ENCODE data around the gene FNDC3B.
A peak's percentile ranks its signal among the peaks of the same experiment; 100 is the strongest.

Gene FNDC3B

DNA sequence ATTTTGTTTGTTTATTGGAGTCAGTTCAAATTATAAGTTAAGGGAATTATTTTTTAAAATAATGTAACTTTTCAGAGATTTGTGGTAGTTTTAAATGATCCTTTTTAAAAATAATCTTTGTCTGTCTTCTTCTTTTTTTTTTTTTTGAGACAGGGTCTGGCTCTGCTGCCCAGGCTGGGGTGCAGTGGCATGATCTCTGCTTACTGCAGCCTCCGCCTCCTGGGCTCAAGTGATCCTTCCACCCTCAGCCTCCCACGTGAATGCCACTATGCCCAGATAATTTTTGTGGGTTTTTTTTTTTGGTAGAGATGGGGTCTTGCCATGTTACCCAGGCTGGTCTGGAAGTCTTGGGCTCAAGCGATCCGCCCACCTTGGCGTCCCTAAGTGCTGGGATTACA, 12.6 kb downstream of the FNDC3B start:
- peaks cover 13 to 30% (median 25%) of the 10 kb centered on the region in 5 donors for H3K36me3 ChIP-seq (ENCODE audit: control insufficient read depth in 5 of 5, insufficient read depth in 5 of 5, low read length in 5 of 5)
- no peaks in the 10 kb centered on the region for H3K27me3 ChIP-seq (ENCODE audit: control insufficient read depth in 5 of 5, insufficient read depth in 4 of 5, low read length in 5 of 5)
- H3K4me3 ChIP-seq (ENCODE audit: low read depth in 1 of 5, low read length in 5 of 5) = no peak overlapping the region
- H3K4me1 ChIP-seq (ENCODE audit: control insufficient read depth in 5 of 5, insufficient read depth in 5 of 5, low read length in 5 of 5) = peaks cover 2 to 40% (median 29%) of the 10 kb centered on the region in 5 donors
- H3K27ac ChIP-seq (ENCODE audit: low read depth, low read length) = peak overlapping the region; percentile 15
- H3K9me3 ChIP-seq (ENCODE audit: control insufficient read depth in 5 of 5, low read length in 5 of 5) = no peaks in the 10 kb centered on the region
- no peak overlapping the region for H3K9ac ChIP-seq (ENCODE audit: low read length in 5 of 5)

DNA sequence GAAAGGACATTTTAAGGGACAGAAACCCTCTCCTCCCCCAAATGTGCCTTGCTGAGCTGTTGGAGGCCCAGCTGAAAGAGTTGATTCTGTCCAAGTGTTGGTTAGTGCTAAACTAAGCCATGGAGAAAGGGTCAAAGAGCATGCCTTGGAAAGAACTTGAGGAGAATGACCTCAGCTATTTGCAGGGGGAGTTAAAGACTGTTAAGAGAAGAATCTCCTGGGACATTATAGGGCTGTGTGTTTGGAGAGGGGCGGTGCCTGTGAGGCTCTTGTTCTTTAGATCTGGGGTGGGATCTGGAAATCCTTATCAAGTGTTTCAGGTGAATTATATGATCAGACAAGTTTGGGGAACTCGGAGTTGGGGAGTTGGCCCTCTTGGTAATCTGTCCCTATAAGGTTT, 13.0 kb downstream of the FNDC3B start:
- Histone ChIP-seq H3K27ac (ENCODE audit: low read depth, low read length) (peak overlapping the region; percentile 15), H3K9ac (ENCODE audit: low read length in 5 of 5) (no peak overlapping the region), H3K27me3 (ENCODE audit: control insufficient read depth in 5 of 5, insufficient read depth in 4 of 5, low read length in 5 of 5) (no peaks in the 10 kb centered on the region), H3K4me3 (ENCODE audit: low read depth in 1 of 5, low read length in 5 of 5) (no peak overlapping the region), H3K4me1 (ENCODE audit: control insufficient read depth in 5 of 5, insufficient read depth in 5 of 5, low read length in 5 of 5) (peaks cover 2 to 40% (median 33%) of the 10 kb centered on the region in 5 donors), H3K36me3 (ENCODE audit: control insufficient read depth in 5 of 5, insufficient read depth in 5 of 5, low read length in 5 of 5) (peaks cover 13 to 30% (median 26%) of the 10 kb centered on the region in 5 donors), H3K9me3 (ENCODE audit: control insufficient read depth in 5 of 5, low read length in 5 of 5) (no peaks in the 10 kb centered on the region)

DNA sequence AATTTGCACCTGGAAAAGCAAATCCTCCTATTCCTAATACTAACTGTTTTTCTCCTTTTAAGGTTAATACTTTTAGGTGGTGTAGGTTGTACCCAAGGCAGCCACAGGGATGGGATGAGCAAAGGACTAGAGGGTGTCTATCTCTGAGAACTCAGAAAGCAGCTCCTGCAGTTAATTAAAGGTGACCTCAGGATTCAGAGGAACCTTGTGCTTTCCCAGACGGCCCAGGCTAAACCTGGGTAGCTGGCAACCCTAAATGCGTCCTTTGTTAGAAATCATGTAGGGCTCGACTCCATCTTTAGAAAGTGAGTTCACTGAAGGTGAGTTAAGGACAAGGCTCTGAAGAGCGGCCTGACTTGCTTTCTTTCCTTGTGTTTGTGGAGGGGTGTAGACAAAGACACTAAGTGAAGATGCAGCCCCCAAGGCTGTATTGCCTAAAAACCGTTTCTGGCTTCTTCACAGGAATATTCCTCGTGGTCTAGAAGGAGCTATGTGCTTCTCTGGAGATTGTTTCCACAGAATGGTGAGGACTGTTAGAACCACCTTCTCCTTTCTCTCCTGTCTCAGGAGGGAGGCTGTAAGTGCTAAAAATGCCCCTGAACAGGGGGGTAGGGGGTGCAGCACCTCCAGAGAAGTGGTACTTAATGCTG, 14.9 kb downstream of the FNDC3B start:
- Histone ChIP-seq H3K4me1 (ENCODE audit: control insufficient read depth in 5 of 5, insufficient read depth in 5 of 5, low read length in 5 of 5) (peaks cover 2 to 41% (median 40%) of the 10 kb centered on the region in 5 donors), H3K9me3 (ENCODE audit: control insufficient read depth in 5 of 5, low read length in 5 of 5) (no peaks in the 10 kb centered on the region), H3K4me3 (ENCODE audit: low read depth in 1 of 5, low read length in 5 of 5) (no peak overlapping the region), H3K9ac (ENCODE audit: low read length in 5 of 5) (no peak overlapping the region), H3K36me3 (ENCODE audit: control insufficient read depth in 5 of 5, insufficient read depth in 5 of 5, low read length in 5 of 5) (peaks cover 13 to 30% (median 26%) of the 10 kb centered on the region in 5 donors), H3K27ac (ENCODE audit: low read depth, low read length) (peak overlapping the region; percentile 13), H3K27me3 (ENCODE audit: control insufficient read depth in 5 of 5, insufficient read depth in 4 of 5, low read length in 5 of 5) (no peaks in the 10 kb centered on the region)

DNA sequence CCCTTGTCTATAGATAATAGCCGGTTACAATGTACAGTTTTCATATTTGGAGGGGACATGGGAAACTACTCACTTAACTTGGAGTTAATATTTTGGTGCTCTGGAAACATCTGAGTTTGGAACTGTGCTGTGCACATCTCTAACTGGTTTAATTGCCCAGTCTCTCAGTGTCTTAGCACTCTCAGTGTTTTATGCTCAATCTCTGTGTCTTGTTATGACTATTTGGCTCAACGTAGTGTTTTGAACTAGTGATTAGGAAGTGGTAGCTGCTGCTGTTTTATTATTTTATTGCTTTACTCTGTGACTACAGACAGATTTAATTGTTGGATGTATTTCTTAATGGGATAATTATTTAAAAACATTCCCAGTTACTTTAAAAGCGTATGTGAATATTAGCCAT, 17.0 kb downstream of the FNDC3B start:
- Histone ChIP-seq H3K27me3 (ENCODE audit: control insufficient read depth in 5 of 5, insufficient read depth in 4 of 5, low read length in 5 of 5) (no peaks in the 10 kb centered on the region), H3K9ac (ENCODE audit: low read length in 5 of 5) (peak overlapping the region in 1 of 5 donors; percentile 40), H3K4me3 (ENCODE audit: low read depth in 1 of 5, low read length in 5 of 5) (no peak overlapping the region), H3K36me3 (ENCODE audit: control insufficient read depth in 5 of 5, insufficient read depth in 5 of 5, low read length in 5 of 5) (peaks cover 8 to 20% (median 15%) of the 10 kb centered on the region in 5 donors), H3K4me1 (ENCODE audit: control insufficient read depth in 5 of 5, insufficient read depth in 5 of 5, low read length in 5 of 5) (peaks cover 2 to 45% (median 45%) of the 10 kb centered on the region in 5 donors), H3K9me3 (ENCODE audit: control insufficient read depth in 5 of 5, low read length in 5 of 5) (no peaks in the 10 kb centered on the region), H3K27ac (ENCODE audit: low read depth, low read length) (peak overlapping the region; percentile 66)

DNA sequence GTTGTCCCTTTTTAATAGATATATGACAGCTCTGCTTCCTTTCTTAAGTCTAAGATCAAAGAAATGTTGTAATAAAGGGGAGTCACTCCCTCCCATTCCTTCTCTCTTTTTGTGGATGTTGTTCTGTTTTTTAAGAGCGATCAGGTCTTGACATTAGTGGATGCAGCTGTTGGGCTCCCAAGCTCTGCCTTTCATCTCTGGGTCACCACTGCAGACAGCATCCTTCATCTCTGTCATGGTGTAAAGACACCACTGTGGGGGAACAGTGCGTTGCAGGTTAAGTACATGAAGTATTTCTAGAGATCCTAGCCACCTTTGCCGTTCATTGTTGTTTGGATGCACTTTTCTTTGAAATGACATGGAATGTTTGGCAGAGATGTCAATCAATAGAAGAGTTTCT, 17.7 kb downstream of the FNDC3B start:
- no peaks in the 10 kb centered on the region for H3K9me3 ChIP-seq (ENCODE audit: control insufficient read depth in 5 of 5, low read length in 5 of 5)
- no peak overlapping the region for H3K9ac ChIP-seq (ENCODE audit: low read length in 5 of 5)
- H3K27me3 ChIP-seq (ENCODE audit: control insufficient read depth in 5 of 5, insufficient read depth in 4 of 5, low read length in 5 of 5) = no peaks in the 10 kb centered on the region
- no peak overlapping the region for H3K4me3 ChIP-seq (ENCODE audit: low read depth in 1 of 5, low read length in 5 of 5)
- peaks cover 2 to 51% (median 51%) of the 10 kb centered on the region in 5 donors for H3K4me1 ChIP-seq (ENCODE audit: control insufficient read depth in 5 of 5, insufficient read depth in 5 of 5, low read length in 5 of 5)
- H3K36me3 ChIP-seq (ENCODE audit: control insufficient read depth in 5 of 5, insufficient read depth in 5 of 5, low read length in 5 of 5) = peaks cover 8 to 16% (median 14%) of the 10 kb centered on the region in 5 donors
- peak overlapping the region; percentile 66 for H3K27ac ChIP-seq (ENCODE audit: low read depth, low read length)

DNA sequence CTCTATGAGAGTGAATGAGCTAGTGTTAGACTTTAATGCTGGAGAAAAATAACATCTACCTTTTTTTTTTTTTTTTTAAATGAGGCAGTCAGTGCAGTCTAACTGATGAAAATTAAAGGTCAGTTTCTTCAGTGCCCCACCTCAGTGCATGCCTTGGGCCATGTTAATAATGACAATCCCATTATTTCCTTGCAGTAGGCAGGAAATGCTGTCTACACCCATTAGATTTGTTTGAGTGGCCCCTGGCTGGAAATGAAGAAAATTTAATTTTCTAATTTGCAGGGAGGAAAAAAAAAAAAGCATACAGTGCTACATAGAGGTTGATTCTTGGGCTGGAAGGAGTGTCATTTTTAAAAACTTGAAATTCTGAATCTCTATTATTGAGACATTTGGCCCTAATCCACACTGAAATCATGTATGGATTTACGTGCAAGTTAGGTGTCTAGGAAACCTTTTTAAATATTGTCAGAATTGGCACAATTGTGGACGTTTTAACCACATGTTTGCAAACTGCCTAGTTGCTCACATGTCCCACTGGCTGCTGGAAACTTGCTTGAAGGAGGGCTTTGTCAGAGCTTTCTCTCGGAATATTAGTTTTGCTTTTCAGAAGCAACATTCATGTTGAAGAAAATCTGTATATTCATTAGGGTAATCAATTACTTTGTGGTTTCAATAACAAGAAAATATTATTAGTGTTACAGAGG, 18.4 kb downstream of the FNDC3B start:
- Histone ChIP-seq H3K9ac (ENCODE audit: low read length in 5 of 5) (no peak overlapping the region), H3K4me1 (ENCODE audit: control insufficient read depth in 5 of 5, insufficient read depth in 5 of 5, low read length in 5 of 5) (peaks cover 2 to 52% (median 51%) of the 10 kb centered on the region in 5 donors), H3K36me3 (ENCODE audit: control insufficient read depth in 5 of 5, insufficient read depth in 5 of 5, low read length in 5 of 5) (peaks cover 6 to 15% (median 8%) of the 10 kb centered on the region in 5 donors), H3K27me3 (ENCODE audit: control insufficient read depth in 5 of 5, insufficient read depth in 4 of 5, low read length in 5 of 5) (no peaks in the 10 kb centered on the region), H3K4me3 (ENCODE audit: low read depth in 1 of 5, low read length in 5 of 5) (no peak overlapping the region), H3K27ac (ENCODE audit: low read depth, low read length) (peak overlapping the region; percentile 37), H3K9me3 (ENCODE audit: control insufficient read depth in 5 of 5, low read length in 5 of 5) (no peaks in the 10 kb centered on the region)

DNA sequence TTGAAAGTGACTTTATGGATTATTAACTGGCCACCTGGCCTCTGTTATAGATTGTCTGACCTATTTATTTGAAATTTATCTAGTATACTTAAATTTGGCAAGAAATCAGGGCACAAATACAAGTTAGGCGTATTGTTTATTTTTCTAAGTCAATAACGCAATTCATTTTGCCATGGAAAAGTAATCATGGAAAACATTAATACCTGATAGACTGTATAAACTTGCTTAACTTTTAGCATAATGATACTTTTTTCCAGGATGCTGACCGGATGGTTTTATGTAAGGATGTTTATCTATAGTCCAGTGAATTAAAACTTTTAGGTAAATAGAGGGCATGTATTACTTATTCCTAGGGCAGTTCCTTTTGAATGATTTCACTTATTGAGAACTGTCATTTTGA, 20.2 kb downstream of the FNDC3B start:
- H3K4me3 ChIP-seq (ENCODE audit: low read depth in 1 of 5, low read length in 5 of 5) = no peak overlapping the region
- no peaks in the 10 kb centered on the region for H3K27me3 ChIP-seq (ENCODE audit: control insufficient read depth in 5 of 5, insufficient read depth in 4 of 5, low read length in 5 of 5)
- peaks cover under 1 to 14% (median 3%) of the 10 kb centered on the region in 5 donors for H3K36me3 ChIP-seq (ENCODE audit: control insufficient read depth in 5 of 5, insufficient read depth in 5 of 5, low read length in 5 of 5)
- H3K9me3 ChIP-seq (ENCODE audit: control insufficient read depth in 5 of 5, low read length in 5 of 5) = no peaks in the 10 kb centered on the region
- H3K9ac ChIP-seq (ENCODE audit: low read length in 5 of 5) = no peak overlapping the region
- no peak overlapping the region for H3K27ac ChIP-seq (ENCODE audit: low read depth, low read length)
- H3K4me1 ChIP-seq (ENCODE audit: control insufficient read depth in 5 of 5, insufficient read depth in 5 of 5, low read length in 5 of 5) = peaks cover 2 to 56% (median 51%) of the 10 kb centered on the region in 5 donors

DNA sequence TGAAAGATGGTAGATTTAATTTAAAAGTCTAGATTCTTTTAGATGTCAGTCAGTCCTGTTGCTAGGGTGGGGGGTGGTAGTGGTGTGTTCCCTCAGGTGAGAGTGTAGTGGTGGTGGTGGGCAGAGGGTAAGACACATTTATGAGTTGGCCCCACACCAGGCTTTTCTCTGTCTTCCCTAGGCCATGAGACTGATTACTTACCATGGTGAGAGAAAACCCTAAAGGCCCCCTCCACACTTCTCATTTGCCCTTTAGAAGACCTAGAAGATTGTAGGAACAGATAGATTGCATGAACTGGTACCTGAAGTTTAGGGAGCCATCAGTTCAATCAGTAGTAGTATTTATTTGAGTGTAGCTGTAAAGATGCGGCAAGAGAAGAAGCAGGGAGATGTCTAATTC, 20.9 kb downstream of the FNDC3B start:
- Histone ChIP-seq H3K27me3 (ENCODE audit: control insufficient read depth in 5 of 5, insufficient read depth in 4 of 5, low read length in 5 of 5) (no peaks in the 10 kb centered on the region), H3K4me1 (ENCODE audit: control insufficient read depth in 5 of 5, insufficient read depth in 5 of 5, low read length in 5 of 5) (peaks cover 2 to 56% (median 46%) of the 10 kb centered on the region in 5 donors), H3K9me3 (ENCODE audit: control insufficient read depth in 5 of 5, low read length in 5 of 5) (no peaks in the 10 kb centered on the region), H3K4me3 (ENCODE audit: low read depth in 1 of 5, low read length in 5 of 5) (no peak overlapping the region), H3K27ac (ENCODE audit: low read depth, low read length) (no peak overlapping the region), H3K36me3 (ENCODE audit: control insufficient read depth in 5 of 5, insufficient read depth in 5 of 5, low read length in 5 of 5) (peaks cover 0 to 14% (median 2%) of the 10 kb centered on the region in 5 donors), H3K9ac (ENCODE audit: low read length in 5 of 5) (no peak overlapping the region)

DNA sequence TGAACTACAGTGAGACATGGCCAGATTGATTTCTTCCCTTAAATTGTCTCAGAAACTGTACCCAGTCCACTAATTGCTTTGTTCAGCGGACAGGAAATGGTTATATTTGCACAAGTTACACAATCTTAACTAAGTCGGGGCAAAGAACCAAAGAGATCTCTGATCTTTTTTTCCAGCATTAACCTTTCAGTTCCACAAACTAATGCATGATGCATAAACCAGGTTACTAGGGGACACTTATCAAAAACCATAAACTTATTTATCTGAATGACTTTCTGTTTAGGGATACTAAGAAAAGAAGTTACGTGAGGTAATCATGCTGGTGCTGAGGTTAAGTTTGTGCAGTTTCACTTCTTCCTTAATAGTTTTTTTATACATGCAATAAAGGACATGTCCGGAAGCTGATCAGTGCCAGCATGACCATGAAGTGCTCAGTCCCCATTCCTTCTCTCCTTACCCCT, 22.4 kb downstream of the FNDC3B start:
- H3K4me1 ChIP-seq (ENCODE audit: control insufficient read depth in 5 of 5, insufficient read depth in 5 of 5, low read length in 5 of 5) = peaks cover 14 to 59% (median 49%) of the 10 kb centered on the region in 5 donors
- peak overlapping the region; percentile 69 for H3K27ac ChIP-seq (ENCODE audit: low read depth, low read length)
- peaks cover 0 to 17% (median 2%) of the 10 kb centered on the region in 5 donors for H3K36me3 ChIP-seq (ENCODE audit: control insufficient read depth in 5 of 5, insufficient read depth in 5 of 5, low read length in 5 of 5)
- H3K4me3 ChIP-seq (ENCODE audit: low read depth in 1 of 5, low read length in 5 of 5) = peak overlapping the region in 4 of 5 donors; percentile 6 to 48 (median 14)
- no peaks in the 10 kb centered on the region for H3K9me3 ChIP-seq (ENCODE audit: control insufficient read depth in 5 of 5, low read length in 5 of 5)
- peak overlapping the region in 1 of 5 donors; percentile 10 for H3K9ac ChIP-seq (ENCODE audit: low read length in 5 of 5)
- no peaks in the 10 kb centered on the region for H3K27me3 ChIP-seq (ENCODE audit: control insufficient read depth in 5 of 5, insufficient read depth in 4 of 5, low read length in 5 of 5)

DNA sequence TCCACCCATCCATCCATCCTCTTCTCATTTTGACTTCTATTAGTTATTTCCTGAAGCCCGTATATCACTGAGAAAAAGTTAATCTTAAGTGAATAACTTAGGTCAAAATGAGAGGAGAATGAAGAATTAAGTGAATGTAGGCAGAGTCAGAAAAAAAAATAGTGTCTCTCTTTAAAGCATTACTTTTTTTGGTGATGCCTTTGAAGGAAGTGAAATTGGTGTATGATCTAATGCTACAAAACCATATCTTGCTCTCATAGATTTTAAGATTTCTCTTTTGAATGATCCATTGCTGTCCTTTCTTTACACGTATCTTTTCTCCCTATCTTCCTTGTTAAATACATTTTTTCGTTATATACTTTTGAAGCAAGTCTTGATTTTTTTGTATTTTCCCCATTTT, 23.4 kb downstream of the FNDC3B start:
- Histone ChIP-seq H3K4me1 (ENCODE audit: control insufficient read depth in 5 of 5, insufficient read depth in 5 of 5, low read length in 5 of 5) (peaks cover 12 to 55% (median 47%) of the 10 kb centered on the region in 5 donors), H3K27ac (ENCODE audit: low read depth, low read length) (no peak overlapping the region), H3K9ac (ENCODE audit: low read length in 5 of 5) (no peak overlapping the region)

More for the DNA sequence above, 23.4 kb downstream of the FNDC3B start:
- no peak overlapping the region for H3K4me3 ChIP-seq (ENCODE audit: low read depth in 1 of 5, low read length in 5 of 5)
- no peaks in the 10 kb centered on the region for H3K27me3 ChIP-seq (ENCODE audit: control insufficient read depth in 5 of 5, insufficient read depth in 4 of 5, low read length in 5 of 5)
- H3K9me3 ChIP-seq (ENCODE audit: control insufficient read depth in 5 of 5, low read length in 5 of 5) = no peaks in the 10 kb centered on the region
- H3K36me3 ChIP-seq (ENCODE audit: control insufficient read depth in 5 of 5, insufficient read depth in 5 of 5, low read length in 5 of 5) = peaks cover 0 to 14% (median 2%) of the 10 kb centered on the region in 5 donors
